ENCODE results near the gene KISS1R. TPM values are rescaled to one million over a fixed set of nuclear protein-coding genes. Genes with fewer than 3 reads are reported as not detected.

Gene KISS1R
- total RNA-seq, 1 donor from 2014 or later, result not detected

DNA sequence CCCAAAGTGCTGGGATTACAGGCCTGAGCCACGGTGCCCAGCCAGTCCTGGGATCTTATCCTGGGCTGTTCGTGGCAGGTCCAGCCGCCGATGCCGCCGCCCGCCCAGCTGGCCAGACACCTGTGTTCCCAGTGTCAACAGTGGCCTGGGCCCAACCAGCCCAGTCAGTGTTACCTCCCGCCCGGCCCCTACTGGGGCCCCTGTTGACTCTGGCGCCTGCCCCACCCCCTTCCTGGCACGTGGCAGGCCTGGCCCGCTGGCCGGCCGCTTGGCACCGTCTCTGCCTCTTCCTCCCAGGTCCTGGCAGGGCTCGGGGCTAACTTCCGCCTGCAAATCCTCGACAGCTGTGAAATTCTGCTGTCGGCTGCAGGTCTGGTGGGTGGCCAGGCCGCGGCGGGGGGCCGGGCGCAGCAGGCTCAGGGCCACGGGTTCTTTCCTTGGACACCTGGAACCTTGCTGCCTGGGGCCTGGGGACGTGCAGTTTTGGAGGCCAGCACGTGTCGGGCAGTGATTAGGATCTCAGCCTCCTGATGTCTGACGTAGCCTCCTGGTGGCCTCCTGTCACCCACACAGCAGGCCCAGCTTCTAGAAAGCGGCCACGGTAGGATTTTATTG is 17.8 kb downstream of the KISS1R start:
- peak; percentile 73 for DNase-seq (ENCODE audit: low read depth)

GRCh38 chr19:936175-936546 is 19.0 kb downstream of the KISS1R start:
- DNase-seq (ENCODE audit: low read depth), result no peak

GRCh38 chr19:937259-937694 is 20.1 kb downstream of the KISS1R start:
- DNase-seq (ENCODE audit: low read depth), result no peak

GRCh38 chr19:938233-938923 is 21.2 kb downstream of the KISS1R start:
- peak; percentile 54 for DNase-seq (ENCODE audit: low read depth)

DNA sequence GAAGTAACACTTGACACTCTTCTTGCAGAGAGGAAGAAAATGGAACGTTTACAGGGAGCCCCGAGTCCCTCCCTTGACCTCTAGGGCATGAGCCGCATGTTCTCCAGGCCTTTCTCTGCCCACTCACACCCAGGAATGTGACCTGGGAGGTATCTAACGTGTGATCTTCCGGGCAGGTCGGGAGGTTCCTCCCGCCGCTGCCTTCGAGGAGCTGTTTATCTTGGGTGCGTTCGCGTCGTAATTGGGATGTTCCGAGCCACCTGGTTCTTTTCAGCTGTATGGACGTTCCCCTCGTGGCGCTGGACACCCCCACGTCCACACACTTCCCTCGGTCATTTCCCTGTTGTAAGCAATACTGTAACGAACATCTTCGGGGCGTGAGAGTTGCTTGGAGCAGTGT is 22.3 kb downstream of the KISS1R start:
- DNase-seq (ENCODE audit: low read depth), result no peak

- DNase-seq (ENCODE audit: low read depth), result no peak
Observed at GRCh38 chr19:939922-940321, 22.8 kb downstream of the KISS1R start.

DNA sequence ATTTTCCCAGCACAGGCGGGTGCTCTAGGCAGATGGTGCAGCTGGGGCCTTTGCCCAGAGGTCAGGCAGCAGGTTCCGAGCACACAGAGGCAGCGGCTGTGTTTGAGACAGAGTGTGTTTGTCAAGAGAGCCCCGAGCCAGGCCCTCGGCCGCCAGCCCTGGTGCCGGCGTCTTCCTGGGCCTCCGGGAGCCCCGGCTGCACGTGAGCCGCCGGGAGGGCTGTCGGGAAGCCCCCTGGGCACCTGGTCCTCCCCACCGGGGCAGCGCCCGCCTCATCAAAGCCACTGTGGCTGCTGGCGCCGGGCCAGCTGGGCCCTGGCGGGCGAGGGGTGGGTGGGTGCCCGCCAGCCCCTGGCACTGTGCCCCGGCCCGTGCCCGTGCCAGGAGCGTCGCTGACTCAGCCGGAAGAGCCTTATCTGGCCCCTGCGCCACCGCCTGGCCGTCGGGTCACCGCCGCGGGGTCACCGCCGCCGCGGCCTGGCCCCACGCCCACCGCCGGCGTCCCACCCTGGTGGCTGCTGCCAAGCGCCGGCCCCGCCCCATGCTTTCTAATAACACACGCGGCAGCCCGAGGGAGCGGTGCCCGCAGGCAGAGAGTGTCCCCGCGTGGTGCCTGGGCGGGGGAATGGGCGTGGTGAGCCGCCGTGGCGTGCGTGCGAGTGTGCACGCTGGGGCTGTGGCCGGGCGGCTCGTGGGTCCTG is 23.6 kb downstream of the KISS1R start:
- DNase-seq (ENCODE audit: low read depth), result peak; percentile 91

- no peak for DNase-seq (ENCODE audit: low read depth)
Observed at GRCh38 chr19:941292-942132, 24.4 kb downstream of the KISS1R start.

GRCh38 chr19:942133-942645 is 25.1 kb downstream of the KISS1R start:
- DNase-seq (ENCODE audit: low read depth), result no peak

DNA sequence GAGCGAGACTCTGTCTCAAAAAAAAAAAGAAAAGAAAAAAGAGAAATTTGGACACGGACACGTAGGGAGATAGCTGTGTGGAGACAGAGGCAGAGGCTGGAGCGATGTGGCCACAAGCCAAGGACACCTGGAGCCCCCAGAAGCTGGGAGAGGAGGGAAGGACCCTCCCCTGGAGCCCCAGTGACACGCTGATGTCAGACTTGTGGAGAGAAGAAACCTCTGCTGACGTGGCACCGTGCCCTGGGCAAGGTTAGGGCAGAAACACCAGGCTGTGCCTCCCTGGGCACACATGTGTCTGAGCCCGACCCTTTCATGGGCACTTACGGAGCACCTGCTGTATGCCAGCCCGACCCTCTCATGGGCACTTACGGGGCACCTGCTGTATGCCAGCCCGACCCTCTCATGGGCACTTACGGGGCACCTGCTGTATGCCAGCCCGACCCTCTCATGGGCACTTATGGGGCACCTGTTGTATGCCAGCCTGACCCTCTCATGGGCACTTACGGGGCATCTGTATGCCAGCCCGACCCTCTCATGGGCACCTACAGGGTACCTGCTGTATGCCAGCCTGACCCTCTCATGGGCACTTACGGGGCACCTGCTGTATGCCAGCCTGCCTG is 26.5 kb downstream of the KISS1R start:
- no peak for DNase-seq (ENCODE audit: low read depth)

- DNase-seq (ENCODE audit: low read depth), result no peak
Observed at GRCh38 chr19:944171-944567, 27.0 kb downstream of the KISS1R start.

GRCh38 chr19:944663-945241 is 27.6 kb downstream of the KISS1R start:
- no peak for DNase-seq (ENCODE audit: low read depth)

DNA sequence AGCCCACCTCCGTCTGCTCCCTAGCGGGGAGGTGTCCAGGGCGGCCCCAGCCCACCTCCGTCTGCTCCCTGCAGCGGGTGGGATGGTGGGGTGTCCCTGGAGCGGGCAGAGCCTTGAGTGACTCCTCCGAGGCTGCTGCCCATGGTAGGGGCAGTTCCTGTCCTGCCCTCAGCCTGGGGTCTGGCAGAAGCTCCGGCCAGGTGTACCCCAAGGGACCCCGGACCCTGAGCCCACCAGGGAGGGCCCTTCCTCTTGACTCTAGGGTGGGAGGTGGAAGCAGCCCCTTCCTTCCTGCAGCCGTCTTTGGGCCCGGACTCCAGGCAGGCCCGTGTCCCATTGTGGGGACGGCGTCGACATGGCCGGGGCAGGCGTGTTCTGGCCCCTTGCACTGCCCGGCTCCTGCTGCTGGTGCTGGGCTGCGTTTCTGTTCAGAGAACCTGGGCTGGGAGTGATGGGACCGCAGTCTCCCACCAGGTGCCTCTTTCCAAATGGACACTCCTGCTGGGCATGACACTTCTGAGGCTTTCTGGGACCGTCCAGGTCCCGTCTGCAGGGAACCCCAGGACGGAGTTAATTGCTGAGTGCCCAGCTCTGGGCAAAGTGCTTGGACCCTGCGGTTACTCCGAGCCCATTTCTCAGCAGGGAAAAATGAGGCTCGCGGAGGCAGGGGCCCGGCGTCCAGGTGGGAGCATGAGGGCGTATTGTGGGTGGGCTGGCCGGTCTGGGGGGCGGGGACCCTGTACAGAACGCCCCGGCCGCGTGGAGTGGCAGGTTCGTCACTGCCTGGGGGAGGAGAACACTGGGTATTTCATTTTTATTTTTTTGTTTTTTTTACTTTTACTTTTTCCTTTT is 28.5 kb downstream of the KISS1R start:
- no peak for DNase-seq (ENCODE audit: low read depth)

- no peak for DNase-seq (ENCODE audit: low read depth)
Observed at GRCh38 chr19:947090-947706, 30.1 kb downstream of the KISS1R start.

- no peak for DNase-seq (ENCODE audit: low read depth)
Observed at GRCh38 chr19:947707-948539, 30.8 kb downstream of the KISS1R start.

- DNase-seq (ENCODE audit: low read depth), result no peak
Observed at GRCh38 chr19:948842-949496, 31.8 kb downstream of the KISS1R start.

DNA sequence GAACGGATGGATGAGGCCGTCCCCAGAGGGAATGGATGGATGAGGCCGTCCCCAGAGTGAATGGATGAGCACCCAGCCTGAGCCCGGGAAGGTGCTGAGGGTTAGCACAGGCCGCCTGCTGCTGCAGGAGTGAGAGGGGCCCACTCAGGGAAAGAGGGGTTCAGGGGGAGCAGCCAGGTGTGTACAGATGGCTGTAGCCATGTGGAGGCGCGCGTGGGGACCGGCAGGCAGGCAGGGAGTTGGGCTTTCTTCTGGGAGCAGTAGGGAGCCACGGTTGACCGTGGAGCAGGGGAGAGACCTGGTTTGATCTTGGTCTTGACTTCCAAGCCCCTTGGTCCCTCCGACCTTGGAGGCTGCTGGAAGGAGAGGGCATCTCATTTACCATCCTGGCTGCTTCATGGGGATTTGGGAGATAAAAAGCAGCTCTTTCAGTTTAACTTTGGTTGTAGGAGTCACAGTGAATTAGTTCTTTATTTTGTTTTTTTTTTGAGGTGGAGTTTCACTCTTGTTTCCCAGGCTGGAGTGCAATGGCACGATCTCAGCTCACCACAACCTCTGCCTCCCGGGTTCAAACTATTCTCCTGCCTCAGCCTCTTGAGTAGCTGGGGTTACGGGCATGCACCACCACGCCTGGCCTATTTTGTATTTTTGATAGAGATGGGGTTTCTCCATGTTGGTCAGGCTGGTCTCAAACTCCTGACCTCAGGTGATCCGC is 33.4 kb downstream of the KISS1R start:
- DNase-seq (ENCODE audit: low read depth), result no peak

All from myocyte (in vitro differentiated cells).